Astrocyte of the spinal cord (primary cell): ENCODE results near the gene LCNL1.

ENCODE experiments used
- DNase-seq: peaks from one replicate; pipeline ENCODE4 v3.0.0; 2011; ENCODE audit warnings: low read depth, low spot score
- H3K4me3 ChIP-seq: 2 replicates; pipeline ENCODE4 v1.5.1; 2011; ENCODE audit warnings: low read depth, mild to moderate bottlenecking, low read length, moderate library complexity
- in situ Hi-C: cut with HindIII; loops from 2 replicates; pipeline ENCODE4 v1.10.0; 2017; ENCODE audit warnings: low sequenced_read_pairs
- TF ChIP-seq, protein P1 (sequence below): IDR thresholded peaks from 2 replicates; pipeline ENCODE4 v1.5.1; 2012; ENCODE audit warnings: low read depth, mild to moderate bottlenecking, low read length, inconsistent platforms

Gene LCNL1

GRCh38 chr9:137018761-137019559 lies 36.2 kb downstream of the LCNL1 start:
- TF ChIP-seq, protein P1, sequence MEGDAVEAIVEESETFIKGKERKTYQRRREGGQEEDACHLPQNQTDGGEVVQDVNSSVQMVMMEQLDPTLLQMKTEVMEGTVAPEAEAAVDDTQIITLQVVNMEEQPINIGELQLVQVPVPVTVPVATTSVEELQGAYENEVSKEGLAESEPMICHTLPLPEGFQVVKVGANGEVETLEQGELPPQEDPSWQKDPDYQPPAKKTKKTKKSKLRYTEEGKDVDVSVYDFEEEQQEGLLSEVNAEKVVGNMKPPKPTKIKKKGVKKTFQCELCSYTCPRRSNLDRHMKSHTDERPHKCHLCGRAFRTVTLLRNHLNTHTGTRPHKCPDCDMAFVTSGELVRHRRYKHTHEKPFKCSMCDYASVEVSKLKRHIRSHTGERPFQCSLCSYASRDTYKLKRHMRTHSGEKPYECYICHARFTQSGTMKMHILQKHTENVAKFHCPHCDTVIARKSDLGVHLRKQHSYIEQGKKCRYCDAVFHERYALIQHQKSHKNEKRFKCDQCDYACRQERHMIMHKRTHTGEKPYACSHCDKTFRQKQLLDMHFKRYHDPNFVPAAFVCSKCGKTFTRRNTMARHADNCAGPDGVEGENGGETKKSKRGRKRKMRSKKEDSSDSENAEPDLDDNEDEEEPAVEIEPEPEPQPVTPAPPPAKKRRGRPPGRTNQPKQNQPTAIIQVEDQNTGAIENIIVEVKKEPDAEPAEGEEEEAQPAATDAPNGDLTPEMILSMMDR, result no peak
- no peak for DNase-seq
- in situ Hi-C loops, result no loop called here
- H3K4me3 ChIP-seq, result no peak overlapping the region

- H3K4me3 ChIP-seq, result no peak overlapping the region
- no peak for DNase-seq
- in situ Hi-C loops, result no loop called here
- TF ChIP-seq, protein P1, result no peak
Observed at GRCh38 chr9:137019891-137020683, 37.3 kb downstream of the LCNL1 start.

DNA sequence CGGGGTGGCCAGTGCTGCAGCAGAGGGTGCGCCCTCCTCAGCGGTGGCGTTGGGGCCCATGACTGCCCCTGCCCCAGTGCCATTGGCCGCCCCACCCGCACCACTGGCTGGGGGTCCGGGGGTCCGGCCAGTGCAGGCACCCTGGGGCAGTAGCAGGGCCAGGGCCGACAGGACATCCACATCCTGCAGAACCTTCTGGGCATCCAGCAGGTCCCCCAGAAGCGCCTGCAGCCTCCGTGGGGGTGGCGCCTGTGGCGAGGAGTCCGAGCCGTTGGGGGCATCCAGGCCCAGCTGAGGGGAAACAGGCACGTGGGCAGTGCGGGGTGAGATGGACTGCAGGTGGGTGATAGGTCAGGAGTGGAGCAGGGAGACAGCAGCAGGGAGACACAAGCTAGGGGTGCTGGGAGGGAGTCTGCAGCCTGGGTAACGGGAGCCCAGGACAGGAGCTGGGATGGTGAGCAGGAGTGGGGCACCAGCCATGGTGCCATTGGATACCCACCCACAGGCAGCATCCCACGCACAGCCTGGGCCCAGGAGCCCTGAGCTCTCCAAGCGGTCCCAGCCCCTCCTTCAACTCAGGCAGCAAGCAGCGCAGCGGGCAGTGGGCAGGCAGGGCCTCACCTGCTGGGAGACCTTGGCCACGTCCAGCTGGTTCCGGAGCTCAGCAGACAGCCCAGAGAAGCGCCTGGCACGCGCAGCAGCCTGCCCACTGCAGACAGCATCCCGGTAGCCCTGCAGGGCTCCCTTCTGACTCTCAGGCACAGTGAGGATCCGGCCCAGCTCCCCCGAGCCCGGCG lies 38.2 kb downstream of the LCNL1 start:
- no peak overlapping the region for H3K4me3 ChIP-seq
- TF ChIP-seq, protein P1, result no peak
- in situ Hi-C loops, result no loop called here
- DNase-seq, result no peak

DNA sequence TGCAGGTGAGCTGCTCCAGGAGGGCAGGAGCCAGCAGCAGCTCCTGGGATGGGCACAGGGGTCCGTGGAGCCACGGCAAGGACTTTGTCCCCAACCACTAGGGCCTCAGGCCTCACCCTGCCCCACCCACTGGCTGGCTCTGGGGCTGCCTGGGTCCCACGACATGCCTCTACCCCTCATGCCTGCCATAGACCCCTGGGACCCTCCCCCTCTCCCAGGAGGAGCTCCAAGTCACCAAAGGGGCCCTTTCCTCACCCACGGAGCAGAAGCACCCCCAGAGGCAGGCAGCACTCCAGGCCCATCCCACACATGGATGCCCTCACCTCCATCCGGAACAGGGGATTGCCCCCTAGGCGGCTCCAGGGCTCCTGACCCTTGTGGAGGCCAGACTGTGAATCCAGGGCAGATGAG lies 38.8 kb downstream of the LCNL1 start:
- in situ Hi-C loops, result no loop called here
- no peak for DNase-seq
- no peak overlapping the region for H3K4me3 ChIP-seq
- TF ChIP-seq, protein P1, result no peak

DNA sequence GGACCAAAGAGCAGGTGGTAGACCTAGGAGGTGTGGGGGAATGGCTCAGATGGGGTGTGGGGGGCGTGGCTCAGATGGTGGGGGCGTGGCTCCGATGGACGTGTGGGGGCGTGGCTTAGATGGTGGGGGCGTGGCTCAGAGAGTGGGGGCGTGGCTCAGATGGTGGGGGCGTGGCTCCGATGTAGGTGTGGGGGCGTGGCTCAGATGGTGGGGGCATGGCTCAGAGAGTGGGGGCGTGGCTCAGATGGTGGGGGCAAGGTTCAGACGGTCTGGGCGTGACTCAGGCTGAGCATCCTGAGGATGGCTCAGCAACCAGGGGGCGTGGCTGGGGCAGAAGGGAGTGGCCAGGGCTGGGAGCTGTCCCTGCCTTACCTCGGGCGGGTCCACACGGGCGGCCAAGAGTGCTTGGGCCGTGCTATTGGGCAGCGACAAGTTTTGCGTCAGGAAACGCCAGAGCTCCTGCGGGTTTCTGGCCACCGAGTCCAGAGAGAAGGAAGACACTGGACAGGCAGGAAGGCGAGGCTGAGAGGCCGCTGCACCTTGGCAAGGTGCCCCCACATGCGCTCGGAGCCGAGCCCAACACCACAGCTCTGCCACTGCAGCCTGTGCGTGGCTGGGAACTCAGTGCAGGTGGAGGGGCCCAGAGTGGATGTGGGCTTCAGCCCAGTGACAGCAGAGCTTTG lies 39.3 kb downstream of the LCNL1 start:
- no peak for DNase-seq
- H3K4me3 ChIP-seq, result no peak overlapping the region
- in situ Hi-C loops, result no loop called here
- TF ChIP-seq, protein P1, result no peak

DNA sequence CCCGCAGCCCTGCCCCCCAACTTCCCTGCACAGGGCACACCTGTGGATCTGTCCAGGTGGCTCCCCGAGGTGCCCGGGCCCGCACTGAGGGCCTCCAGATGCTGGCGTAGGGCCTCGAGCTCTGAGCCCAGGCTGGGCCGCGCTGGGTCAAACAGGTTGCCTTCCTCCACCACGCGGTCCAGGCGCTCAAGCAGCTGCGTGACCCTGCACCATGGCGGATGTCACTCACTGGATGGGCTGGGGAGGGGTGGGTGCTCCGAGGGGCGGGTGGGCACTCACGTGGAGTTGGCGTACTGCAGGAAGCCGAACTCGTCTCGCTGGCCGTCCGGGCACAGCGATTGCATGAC lies 39.8 kb downstream of the LCNL1 start:
- DNase-seq, result no peak
- TF ChIP-seq, protein P1, result no peak
- no peak overlapping the region for H3K4me3 ChIP-seq
- in situ Hi-C loops, result no loop called here
